ENCODE results near the gene FAM236A.
"Not testable (repeated sequence)": the region's sequence is repeated elsewhere in the genome, so short reads cannot be mapped to it uniquely, and the experiment has no call there.

The FAM236A gene

DNA sequence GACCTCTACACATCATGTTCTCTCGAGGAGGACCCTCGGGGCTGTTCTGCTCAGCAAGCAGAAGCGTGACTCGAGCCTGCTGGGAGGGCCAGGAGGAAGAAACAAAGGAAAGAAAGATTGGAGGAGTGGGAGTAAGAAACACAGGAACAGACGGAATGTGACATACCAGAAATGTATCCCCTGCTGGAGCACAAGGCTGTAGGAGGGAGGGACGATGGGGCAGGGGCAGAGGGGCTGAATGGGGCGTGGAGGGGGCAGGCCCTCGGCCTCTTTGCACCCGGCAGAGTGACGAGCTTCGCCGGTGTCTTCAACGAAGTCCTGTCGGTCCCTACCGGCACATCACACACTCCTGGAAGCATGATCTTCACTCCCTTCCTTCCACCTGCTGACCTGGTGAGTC is at the start of gene FAM236A:
FAM236A (plus strand) TSS at position 301 of the 400 bp plus-strand sequence; CDS start at position 358, 57 bp downstream.
- DNase-seq (ENCODE audit: low read depth): not testable (repeated sequence)

DNA sequence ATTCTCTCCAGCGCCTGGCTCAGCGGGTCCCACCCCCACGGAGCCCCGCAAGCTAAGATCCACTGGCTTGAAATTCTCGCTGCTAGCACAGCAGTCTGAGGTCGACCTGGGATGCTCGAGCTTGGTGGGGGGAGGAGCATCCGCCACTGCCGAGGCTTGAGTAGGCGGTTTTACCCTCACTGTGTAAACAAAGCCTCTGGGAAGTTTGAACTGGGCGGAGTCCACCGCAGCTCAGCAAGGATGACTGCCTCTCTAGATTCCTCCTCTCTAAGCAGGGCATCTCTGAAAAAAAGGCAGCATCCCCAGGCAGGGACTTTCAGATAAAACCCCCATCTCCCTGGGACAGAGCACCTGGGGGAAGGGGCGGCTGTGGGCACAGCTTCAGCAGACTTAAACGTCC is 48.3 kb upstream of the FAM236A start:
- not testable (repeated sequence) for DNase-seq (ENCODE audit: low read depth)

DNA sequence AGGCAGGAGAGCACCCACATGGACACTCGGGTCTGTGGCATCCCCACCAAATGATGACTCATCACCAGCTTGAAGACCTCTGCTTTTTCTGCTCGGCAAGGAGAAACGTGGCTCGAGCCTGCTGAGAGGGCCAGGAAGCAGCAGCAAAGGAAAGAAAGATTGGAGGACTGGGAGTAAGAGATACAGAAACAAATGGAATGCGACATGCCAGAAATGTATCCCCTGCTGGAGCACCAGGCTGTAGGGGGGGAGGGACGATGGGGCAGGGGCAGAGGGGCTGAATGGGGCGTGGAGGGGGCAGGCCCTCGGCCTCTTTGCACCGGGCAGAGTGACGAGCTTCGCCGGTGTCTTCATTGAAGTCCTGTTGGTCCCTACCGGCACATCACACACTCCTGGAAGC is 25.7 kb upstream of the FAM236A start, which contains the start of gene FAM236C:
FAM236C (plus strand) TSS at position 301 of the 400 bp plus-strand sequence. CDS start 100 bp downstream, outside the sequence.
- not testable (repeated sequence) for DNase-seq (ENCODE audit: low read depth)

GRCh38 chrX:72916096-72916495 is 21.9 kb upstream of the FAM236A start:
- DNase-seq (ENCODE audit: low read depth): not testable (repeated sequence)

DNA sequence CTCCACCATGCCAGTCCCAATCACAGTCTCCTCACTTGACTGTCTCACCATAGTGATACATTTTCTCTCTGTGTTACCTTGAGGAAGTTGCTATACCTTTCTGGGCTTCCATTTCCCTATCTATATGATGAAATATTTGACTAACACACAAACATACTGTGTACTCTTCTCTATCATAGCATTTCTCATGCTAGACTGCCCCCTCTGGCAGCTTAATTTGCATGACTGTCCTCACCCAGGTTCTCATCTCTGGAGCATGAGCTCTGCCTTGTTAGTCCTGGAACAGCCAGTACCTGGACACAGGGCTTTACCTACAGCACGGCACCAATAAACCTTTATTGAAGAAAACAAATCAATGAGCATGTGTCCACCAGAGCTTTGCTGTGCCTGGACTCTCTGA is 5.7 kb upstream of the FAM236A start:
- not testable (repeated sequence) for DNase-seq (ENCODE audit: low read depth)

DNA sequence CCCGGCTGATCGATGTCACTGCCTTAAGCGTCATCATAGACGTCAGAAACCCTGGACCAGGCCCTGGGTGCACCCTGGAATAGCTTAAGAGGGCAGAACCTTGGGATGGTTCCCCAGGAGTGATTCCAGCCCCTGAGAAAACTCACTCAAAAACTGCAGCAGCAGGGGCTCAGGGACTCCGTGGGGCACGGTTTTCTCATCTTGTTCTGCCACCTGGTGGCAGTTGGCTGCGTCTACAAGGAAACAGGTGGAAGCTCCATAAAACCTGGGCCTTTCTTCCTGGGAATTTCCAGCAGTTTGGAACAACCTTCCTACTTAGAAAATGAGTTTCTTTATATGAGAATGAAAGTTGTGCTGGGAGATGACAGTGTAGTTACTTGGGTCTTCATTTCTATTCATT is 1.6 kb upstream of the FAM236A start:
- not testable (repeated sequence) for DNase-seq (ENCODE audit: low read depth)

DNA sequence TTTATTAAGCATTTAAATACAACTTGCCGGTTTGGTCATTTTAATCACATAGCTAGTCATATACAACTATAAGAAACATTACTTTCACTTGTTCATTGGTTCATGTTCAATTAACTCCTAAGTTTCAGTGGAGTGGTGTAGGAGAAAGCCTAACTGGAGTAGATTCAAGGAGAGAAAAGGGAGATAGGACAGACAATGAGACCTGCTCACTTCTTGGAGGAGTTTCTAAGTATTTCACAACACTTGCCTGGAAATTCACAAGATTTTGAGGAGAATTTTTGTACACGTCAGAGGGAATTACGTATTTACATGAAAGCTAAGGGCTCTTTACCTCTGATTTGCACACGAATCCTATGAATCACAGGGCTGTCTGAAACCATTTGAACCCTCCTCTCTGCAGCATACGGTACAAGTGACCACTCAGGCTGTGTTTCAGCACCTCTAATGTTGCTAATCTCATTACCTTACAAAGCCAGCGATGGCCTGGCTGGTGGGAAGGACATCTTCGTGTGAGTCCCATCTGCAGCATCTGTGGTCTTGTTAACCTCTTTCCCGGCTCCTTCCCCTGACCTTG is 1.0 kb upstream of the FAM236A start:
- DNase-seq (ENCODE audit: low read depth): not testable (repeated sequence)

- not testable (repeated sequence) for DNase-seq (ENCODE audit: low read depth)
These were observed 4.3 kb downstream of the FAM236A start for GRCh38 chrX:72942272-72942671.

DNA sequence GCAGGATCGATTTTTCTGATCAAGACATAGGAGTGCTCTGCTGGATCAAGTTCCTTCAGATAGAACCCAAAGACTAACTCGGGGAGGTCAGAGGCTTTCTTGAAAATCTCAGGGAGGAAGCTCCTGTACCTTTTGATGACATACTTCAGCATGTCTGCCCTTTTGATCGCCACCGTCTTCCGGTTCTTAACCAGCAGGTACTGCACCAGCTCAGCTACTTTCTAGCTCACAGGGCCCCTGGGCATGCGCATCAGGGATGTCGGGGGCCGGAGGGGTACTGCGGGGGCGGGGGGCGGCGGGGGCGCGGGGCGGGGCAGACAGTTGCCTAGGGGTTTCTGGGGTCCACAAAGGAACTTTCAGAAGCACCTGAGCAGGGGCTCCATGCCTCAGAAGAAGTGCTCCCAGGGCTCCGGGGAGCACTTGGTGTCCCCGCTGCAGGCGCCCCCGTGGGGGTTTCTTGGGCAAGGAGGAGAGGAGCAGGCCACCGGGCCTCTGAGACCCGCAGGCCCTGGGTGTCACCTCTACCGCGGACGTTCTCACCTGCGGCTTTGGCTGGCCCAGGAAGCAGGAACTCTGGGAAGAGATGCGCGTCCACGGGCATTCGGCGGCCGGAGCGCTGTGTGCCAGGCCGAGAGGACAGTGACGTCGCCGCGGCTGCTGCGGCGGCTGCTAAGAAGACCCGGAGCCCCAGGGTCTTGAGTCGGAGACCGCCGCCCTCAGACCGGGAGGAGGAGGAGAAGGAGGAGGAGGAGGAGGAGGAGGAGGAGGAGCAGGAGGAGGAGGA is 5.2 kb downstream of the FAM236A start:
- not testable (repeated sequence) for DNase-seq (ENCODE audit: low read depth)

- DNase-seq (ENCODE audit: low read depth): not testable (repeated sequence)
These were observed 5.8 kb downstream of the FAM236A start, which contains the start of gene DMRTC1 for GRCh38 chrX:72943819-72944169. Gene DMRTC1, minus strand, starts transcription at chrX:72943837. Its CDS starts 68,143 bp downstream, at chrX:72875694.

DNA sequence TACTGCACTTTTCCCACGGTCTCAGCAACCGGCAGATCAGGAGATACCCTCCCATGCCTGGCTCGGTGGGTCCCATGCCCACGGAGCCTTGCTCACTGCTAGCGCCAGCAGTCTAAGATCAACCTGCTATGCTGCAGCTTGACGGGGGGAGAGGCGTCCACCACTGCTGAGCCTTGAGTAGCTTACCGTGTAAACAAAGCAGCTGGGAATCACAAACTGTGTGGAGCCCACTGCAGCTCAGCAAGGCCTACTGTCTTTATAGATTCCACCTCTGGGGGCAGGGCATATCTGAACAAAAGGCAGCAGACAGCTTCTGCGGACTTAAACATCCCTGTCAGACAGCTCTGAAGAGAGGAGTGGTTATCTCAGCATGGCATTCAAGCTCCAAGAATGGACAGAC is 22.0 kb downstream of the FAM236A start:
- DNase-seq (ENCODE audit: low read depth): not testable (repeated sequence)

DNA sequence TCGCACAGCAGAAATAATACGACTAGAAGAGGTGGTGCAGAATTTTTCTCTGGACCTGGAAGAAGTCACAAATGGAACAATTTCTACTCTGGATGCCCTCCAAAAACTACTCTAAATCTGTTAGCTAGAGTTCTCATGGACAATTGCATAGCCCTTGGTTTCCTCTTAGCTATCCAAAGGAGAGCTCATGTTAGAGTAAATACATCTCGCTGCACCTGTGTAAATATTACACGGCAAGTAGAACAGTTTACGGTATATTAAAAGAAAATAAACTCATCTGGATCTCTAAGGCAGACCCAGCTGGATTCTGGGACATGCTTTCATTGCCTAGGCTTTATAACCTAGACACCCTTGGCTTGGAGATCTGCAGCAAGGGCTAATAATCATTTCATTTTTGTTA is 33.9 kb downstream of the FAM236A start:
- DNase-seq (ENCODE audit: low read depth): not testable (repeated sequence)

DNA sequence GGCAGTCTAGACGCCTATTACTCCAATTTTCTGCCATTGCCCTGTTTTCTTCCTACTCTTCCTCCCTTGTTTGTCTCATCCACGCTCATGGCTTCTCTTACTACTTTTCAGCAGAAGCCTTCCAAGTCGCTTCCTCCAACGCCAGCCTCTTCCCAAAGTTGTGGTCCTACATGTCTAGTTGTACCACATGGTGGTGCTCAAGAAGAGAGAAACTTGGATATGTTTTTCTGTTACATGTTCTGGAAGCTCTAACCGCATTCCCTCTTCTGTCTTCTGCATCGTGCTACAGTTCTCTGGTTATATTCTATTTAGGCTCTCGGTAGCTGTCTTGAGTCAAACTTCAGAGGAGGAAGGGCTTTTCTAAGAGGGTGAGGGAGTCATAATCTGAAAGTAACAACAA is 36.9 kb downstream of the FAM236A start:
- DNase-seq (ENCODE audit: low read depth): not testable (repeated sequence)

GRCh38 chrX:72980894-72981469 is 43.0 kb downstream of the FAM236A start:
- DNase-seq (ENCODE audit: low read depth): not testable (repeated sequence)

Data from stimulated activated CD8-positive, alpha-beta memory T cell treated with anti-CD3 and anti-CD28 coated beads, Interleukin-12 subunit alpha, Interleukin-12 subunit beta, amount 100 ng/mL, for 4 hours (primary cell).